WERI-Rb-1 (cell line): Measurements from ENCODE around the gene MMP3.

ENCODE experiments used
- DNase-seq: peaks from one replicate; pipeline ENCODE4 v3.0.0-alpha.2; 2020
- H3K27ac ChIP-seq: fragments of 250-450 bp; sonication (Bioruptor Pico); 2 replicates; pipeline ENCODE4 v1.5.1; 2020; ENCODE audit warnings: mild to moderate bottlenecking, moderate library complexity
- H3K27me3 ChIP-seq: fragments of 250-450 bp; sonication (Bioruptor Pico); 2 replicates; pipeline ENCODE4 v1.5.1; 2021; ENCODE audit warnings: mild to moderate bottlenecking, low read depth, moderate library complexity; ENCODE audit not compliant: insufficient read depth, severe bottlenecking
- H3K36me3 ChIP-seq: fragments of 250-450 bp; sonication (Bioruptor Pico); 2 replicates; pipeline ENCODE4 v1.5.1; 2020; ENCODE audit warnings: mild to moderate bottlenecking, moderate library complexity
- H3K4me3 ChIP-seq: 2 replicates; pipeline ENCODE4 v1.5.1; 2011; ENCODE audit warnings: low read depth, mild to moderate bottlenecking, control low read depth, low read length
- H3K9me3 ChIP-seq: fragments of 250-450 bp; sonication (Bioruptor Pico); 2 replicates; pipeline ENCODE4 v1.5.1; 2021; ENCODE audit warnings: mild to moderate bottlenecking, moderate library complexity; ENCODE audit not compliant: severe bottlenecking
- CTCF ChIP-seq: IDR thresholded peaks from 2 replicates; pipeline ENCODE4 v1.5.1; 2011; ENCODE audit warnings: low read depth, mild to moderate bottlenecking, control low read depth, inconsistent platforms, low read length

MMP3 gene

GRCh38 chr11:102843489-102843888 is at the start of gene MMP3:
TSS of gene MMP3 (minus strand) at chr11:102843609. CDS start at chr11:102843546, 63 bp downstream.
- Histone ChIP-seq H3K9me3 (no peaks in the 10 kb centered on the region), H3K4me3 (no peak within 1 kb of the TSS), H3K36me3 (no peaks in the 10 kb centered on the region), H3K27ac (no peak within 1 kb of the TSS), H3K27me3 (no peaks in the 10 kb centered on the region)
- no peak for DNase-seq
- TF ChIP-seq CTCF = no peak

GRCh38 chr11:102891736-102892135 is 48.3 kb upstream of the MMP3 start:
- H3K36me3 ChIP-seq = no peaks in the 10 kb centered on the region
- TF ChIP-seq CTCF = no peak
- DNase-seq = no peak

GRCh38 chr11:102886999-102887398 is 43.6 kb upstream of the MMP3 start:
- no peak for DNase-seq
- H3K36me3 ChIP-seq = no peaks in the 10 kb centered on the region
- H3K4me3 ChIP-seq = no peak overlapping the region
- H3K27ac ChIP-seq = no peak overlapping the region
- TF ChIP-seq CTCF = no peak
- H3K9me3 ChIP-seq = no peaks in the 10 kb centered on the region
- no peaks in the 10 kb centered on the region for H3K27me3 ChIP-seq

More at GRCh38 chr11:102891736-102892135, 48.3 kb upstream of the MMP3 start:
- H3K27me3 ChIP-seq = no peaks in the 10 kb centered on the region
- no peak overlapping the region for H3K4me3 ChIP-seq
- no peaks in the 10 kb centered on the region for H3K9me3 ChIP-seq
- H3K27ac ChIP-seq = no peak overlapping the region

GRCh38 chr11:102883141-102883540 is 39.7 kb upstream of the MMP3 start:
- no peak for TF ChIP-seq CTCF
- no peak overlapping the region for H3K27ac ChIP-seq
- H3K4me3 ChIP-seq = no peak overlapping the region
- H3K27me3 ChIP-seq = no peaks in the 10 kb centered on the region
- H3K9me3 ChIP-seq = no peaks in the 10 kb centered on the region
- no peak for DNase-seq
- H3K36me3 ChIP-seq = no peaks in the 10 kb centered on the region

GRCh38 chr11:102882389-102883024 is 39.1 kb upstream of the MMP3 start:
- no peak overlapping the region for H3K4me3 ChIP-seq
- H3K27ac ChIP-seq = no peak overlapping the region
- DNase-seq = no peak
- no peaks in the 10 kb centered on the region for H3K9me3 ChIP-seq
- TF ChIP-seq CTCF = no peak
- H3K27me3 ChIP-seq = no peaks in the 10 kb centered on the region
- no peaks in the 10 kb centered on the region for H3K36me3 ChIP-seq

- TF ChIP-seq CTCF = no peak
- H3K4me3 ChIP-seq = no peak overlapping the region
- H3K27ac ChIP-seq = no peak overlapping the region
- no peaks in the 10 kb centered on the region for H3K27me3 ChIP-seq
- no peaks in the 10 kb centered on the region for H3K36me3 ChIP-seq
- no peak for DNase-seq
- H3K9me3 ChIP-seq = no peaks in the 10 kb centered on the region
Measured at GRCh38 chr11:102879801-102880200, 36.4 kb upstream of the MMP3 start.
